ENCODE results near the gene LEF1.
"Not testable (repeated sequence)": the region's sequence is repeated elsewhere in the genome, so short reads cannot be mapped to it uniquely, and the experiment has no call there.

The LEF1 gene

DNA sequence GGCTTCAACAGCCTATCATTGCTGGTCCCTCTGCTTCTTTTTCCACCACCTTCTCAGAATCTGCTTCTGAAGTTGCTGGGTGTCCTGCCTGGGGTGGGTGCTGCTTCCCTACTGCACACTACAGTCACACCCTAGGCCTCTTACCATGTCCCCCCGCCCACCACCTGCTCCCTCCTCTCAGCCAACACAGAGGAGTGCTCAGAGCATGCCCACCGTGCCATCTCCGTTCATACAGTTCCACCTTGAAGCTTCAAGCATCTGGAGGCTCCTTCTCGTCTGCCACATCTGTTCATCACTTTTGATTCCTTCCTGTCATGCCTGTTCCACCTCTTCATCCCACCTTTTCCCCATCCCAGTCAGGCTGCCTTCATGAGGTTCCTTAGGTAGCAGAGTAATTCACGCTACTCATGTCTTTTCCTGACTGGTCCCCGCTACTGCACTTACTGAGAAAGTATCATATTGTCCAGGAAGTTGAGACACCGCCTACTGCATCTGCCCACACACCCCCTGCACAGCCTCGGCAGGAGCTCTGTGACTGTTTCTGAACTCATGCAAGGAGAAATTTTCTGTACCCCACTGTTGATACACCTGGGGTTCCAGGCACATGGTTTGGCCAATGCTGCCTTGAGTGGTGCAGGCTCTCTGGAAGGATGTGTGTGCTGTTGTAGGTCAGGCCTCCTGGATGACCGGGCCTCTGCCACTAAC lies 139.6 kb downstream of the LEF1 start:
- no peak for DNase-seq

DNA sequence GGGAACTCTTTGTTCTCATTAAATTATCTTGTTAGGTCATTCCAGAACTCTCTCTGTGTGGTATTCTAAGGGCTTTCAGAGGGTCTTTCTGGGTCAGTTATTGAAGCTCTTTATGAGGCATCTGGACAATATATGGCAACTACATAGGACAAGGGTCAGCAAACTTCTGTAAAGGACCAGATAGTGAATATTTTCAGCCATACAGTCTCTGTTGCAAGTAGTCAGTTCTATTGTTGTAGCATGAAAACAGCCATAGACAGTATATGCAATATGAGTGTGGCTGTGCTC lies 143.9 kb downstream of the LEF1 start:
- no peak for DNase-seq

DNA sequence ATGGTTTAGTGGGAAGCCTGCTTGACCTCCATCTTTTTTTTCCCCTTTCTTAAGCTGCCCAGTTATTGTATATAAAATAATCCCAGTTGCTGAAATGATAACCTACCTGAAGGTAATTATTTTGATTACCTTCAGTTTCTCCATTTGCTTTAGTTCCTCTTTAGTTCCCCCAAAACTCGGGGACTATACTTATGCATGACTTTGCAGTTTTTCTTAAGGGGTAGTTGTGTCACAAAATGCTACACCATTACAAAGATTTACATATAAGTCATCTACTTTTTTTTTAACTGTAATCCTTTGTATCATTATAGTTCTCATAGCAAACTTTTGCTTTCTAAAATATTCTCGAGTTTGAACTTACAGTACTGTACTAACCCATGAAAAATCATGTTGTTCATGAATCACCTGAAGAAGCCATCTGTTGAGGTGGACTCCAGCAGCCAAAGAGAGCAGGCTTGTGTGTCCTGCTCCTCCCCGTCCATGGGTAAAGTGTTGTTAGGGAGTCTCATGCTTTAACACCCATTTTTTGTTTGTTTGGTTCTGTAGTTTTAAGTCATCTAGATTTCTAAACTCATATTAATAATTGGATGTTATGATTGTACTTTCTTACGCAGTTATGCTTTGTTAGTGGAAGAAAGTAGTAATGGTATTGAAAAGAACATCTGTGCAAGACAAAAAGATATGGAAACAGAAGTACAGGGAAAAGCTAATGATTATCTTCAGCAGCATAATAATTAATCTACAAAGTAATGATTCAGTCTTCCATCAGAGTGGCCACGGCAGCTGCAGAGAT lies 144.5 kb downstream of the LEF1 start:
- DNase-seq = no peak

DNA sequence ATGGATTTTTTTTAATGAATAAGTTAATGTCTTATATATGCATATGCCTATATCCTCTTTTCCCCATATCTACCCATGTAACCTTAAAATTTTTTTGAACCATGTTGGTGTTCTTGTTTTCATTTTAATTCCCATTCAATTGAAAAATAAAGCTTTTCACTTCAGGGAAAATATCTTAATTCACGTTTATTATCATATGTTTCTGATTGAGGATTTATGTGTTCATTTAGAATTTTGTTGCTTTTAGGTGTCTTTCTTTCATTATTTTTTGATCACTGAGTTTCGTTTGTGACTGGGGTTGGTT lies 149.9 kb downstream of the LEF1 start:
- no peak for DNase-seq

DNA sequence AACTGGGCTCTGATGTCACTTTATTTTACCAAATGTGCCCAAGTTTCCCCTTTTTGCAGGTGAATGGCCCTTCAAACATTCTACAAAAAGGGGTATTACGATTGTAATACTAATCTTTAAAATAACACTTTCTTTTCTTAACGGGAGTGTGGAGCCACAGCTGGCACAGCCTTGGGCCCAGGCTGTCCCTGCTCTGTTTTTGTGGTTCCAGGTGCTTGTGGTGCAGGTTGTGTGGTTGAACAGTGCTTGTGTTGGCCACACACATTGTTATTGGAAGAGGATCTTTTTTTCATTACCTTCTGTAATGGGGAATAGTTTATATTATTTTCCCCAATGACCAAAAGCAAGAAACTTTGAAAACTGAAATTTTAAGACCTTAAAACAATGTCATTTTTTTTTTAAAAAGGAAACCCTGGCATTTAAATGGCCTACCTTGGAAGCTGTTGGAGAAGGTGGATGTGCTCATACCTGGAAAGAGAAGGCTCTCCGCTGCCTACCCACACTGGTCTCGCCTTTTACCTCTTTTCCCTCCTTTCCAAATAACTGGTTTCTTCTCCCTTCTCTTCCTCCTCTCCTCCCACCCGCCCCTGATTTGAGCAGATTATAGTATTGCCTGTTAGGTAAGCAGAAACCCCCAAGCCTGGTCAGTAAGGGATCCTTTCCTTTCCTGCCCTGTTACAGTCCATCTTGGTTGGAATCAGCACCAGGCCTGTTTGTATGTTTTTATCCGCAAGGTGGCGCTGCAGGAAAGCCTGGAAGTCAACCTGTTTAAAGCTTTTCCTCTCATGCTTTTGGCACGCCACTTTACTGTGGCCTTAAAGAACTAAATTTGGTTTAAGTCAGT lies 150.5 kb downstream of the LEF1 start:
- DNase-seq = peak; percentile 86

DNA sequence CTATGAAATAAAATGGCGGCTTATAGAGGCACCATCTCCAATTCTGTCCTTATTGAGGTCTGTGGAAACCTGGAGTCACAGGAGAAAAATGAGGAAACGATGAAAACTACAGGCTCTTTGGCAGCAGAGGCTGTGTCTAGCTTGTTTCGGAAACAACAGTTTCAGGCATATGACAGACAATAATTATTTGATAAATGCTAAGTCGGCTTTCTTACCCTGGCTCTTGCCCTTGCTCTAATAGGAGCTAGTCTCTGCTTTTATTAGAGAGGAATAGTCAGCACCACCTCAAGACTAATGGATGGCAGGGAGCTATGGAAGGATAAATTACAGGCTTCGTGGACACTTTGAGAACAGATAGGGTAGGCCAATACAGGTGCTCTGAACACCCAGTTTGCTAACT lies 154.8 kb downstream of the LEF1 start:
- DNase-seq = no peak

DNA sequence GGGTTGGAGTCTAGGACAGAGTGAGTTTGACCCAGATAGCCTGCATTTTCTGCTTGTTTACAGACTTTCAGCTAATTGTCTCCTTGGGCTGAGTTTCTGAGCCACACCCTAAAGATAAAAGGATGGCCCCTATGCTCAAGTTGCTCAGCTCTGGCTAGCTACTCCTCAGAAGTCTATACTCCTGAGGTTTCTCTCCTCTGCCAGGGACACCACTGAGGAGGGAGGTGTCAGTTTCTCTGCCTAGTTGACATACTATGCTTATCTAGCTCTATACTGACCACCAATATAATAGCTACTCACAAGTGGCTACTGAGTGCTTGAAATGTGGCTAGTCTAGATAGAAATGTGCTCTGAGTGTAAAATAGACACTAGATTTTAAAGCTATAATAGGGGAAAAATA lies 155.4 kb downstream of the LEF1 start:
- DNase-seq = no peak

DNA sequence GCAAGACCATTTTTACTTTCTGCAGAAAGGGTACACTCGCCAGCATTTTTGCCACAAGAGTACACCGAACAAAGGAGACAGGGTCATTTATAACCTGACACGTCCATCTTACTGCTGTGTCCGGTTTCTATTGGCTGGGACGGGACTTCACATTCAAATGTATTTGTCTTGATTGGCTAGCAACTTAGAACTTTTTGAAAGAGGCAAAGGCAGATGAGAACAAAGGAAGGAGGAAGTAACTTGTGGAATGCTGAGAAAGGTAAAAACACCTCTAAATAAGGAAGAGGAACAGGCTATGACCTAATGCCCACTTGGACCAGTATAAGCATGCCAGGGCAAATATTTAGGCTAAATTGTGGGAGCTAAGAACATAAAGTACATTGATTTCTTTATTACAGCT lies 156.3 kb downstream of the LEF1 start:
- not testable (repeated sequence) for DNase-seq

DNA sequence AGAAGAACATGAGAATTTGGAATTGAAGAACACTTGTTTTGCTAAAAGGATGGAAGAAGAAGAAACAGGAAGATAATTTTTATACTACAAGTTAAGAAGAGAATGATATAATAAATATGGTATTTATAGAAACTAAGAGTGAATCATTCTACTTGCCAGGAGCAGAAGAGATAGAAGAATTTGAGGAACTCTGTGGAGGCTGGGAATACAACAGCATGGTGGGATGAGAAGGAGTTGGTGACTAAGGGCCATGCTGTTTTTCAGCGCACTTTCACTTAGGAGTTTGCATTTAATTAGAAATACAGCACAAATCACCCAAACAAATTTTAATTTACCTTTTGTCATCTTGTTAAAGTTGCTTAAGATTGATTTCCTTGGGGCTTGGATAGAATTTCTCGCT lies 158.6 kb downstream of the LEF1 start:
- DNase-seq = no peak

DNA sequence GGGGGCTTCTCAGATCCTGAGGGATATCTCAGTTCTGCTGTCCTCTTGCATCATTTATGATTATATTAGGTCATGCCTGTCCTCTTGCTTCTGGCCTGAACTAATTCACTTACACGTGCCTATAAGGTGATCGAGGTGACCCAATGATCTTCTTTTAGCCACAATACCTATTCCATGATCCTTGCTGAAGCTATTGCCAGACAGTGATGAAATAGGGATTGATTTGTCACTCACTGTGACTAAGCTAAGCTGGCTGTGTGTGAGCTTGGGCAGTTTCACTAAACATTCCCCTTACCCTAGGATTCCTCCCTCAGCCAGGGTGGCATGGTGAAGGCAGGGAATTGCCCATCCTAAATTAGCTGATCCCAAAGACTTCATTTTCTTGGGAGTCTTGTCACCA lies 160.0 kb downstream of the LEF1 start:
- DNase-seq = no peak

DNA sequence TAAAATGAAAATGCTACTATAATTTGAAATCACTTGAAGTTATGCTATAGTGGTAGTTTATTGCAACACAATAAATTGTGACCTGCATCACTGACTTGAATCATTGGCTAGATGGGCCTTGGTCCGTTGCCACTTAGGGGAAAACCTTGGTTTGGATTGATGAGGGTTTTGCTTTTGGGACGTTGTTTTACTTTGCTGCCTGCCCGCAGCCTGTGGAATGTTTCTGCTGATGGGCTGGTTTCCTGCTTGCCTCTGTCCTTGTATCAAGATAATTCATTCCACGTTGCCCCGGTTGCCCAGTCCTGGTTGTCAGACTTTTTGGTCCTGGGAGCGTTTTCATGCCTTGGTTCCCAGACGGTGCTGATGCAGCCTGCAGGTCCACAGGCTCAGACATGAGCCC lies 160.7 kb downstream of the LEF1 start:
- no peak for DNase-seq

DNA sequence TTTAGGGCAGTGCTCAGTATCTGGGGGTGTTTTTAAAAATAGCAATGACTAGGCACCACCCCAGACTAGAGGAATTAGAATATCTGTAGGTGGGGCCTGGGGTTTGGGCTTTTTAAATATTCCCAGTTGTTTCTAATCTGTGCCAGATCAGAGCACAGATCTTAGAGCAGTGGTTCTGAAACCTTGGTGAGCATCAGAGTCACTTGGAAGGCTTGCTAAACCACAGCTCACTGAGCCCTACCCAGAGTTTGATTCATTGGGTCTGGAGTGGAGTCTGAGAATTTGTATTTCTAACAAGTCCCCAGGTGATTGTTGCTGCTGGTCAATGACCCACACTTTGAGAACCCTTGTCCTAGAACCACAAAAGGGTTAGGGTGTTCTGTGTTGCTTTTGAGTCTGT lies 162.4 kb downstream of the LEF1 start:
- no peak for DNase-seq

DNA sequence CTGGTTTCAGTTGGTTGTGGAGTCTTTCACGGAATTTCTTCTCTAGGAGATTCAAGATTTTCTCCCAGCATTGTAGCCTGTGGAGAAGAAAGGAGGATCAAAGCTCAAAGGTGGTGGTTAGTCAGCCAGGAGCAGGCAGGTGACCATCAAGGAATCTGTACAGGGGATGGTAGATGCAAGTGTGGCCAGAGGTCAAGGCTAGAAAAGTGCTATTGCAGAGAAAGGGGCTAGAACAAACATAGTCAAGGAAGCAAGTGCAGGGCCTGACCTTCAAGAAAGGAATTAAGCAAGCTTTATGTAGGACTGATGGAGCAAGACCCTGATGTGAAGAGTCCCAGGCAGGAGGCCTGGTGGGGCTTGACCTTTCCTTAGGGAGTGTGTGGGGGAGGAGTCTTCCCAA lies 162.9 kb downstream of the LEF1 start:
- DNase-seq = no peak

DNA sequence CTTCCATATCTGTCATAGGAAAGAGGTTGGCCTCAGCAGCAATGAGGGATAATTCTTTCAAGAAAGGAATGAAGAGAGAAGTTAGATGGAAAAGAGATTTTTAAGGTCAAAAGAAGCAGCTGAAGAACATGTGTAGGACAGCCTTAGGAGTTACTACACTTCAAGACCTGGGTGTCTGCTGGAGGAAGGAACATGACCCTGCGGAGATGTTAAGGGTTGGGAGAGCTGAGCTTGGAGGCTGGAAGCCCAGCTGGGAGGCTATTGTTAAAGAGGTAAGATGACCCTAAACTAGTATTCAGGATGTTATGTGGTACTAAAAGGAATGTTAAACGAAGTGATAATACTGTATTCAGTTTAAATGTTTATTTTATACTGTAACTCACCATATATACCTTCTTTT lies 164.1 kb downstream of the LEF1 start:
- no peak for DNase-seq

DNA sequence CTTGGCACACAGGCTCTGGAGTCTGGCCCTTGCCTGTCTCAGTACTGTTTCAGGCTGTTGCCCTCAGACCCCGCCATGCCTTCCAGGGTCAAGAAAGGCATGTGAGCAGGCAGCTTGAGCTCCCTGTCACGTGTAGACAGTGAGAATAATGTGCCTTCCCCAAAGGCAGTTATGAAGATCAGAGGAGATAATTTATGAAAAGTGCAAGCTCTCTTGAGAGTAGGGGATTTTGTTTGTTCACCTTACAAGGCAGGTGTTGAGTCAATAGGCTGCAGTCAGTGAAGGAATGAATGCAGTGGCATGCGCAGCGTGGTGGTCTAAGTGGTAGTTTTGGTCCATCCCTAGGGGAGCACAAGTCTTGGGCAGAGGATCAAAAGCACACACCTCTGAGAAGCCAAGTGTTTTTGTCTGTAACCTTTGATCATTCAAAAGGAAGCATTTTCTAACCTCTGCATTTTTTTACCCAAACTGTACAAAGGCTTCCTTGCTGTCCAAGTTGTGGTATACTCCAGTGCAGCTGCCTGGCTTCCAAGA lies 164.7 kb downstream of the LEF1 start:
- DNase-seq = no peak

DNA sequence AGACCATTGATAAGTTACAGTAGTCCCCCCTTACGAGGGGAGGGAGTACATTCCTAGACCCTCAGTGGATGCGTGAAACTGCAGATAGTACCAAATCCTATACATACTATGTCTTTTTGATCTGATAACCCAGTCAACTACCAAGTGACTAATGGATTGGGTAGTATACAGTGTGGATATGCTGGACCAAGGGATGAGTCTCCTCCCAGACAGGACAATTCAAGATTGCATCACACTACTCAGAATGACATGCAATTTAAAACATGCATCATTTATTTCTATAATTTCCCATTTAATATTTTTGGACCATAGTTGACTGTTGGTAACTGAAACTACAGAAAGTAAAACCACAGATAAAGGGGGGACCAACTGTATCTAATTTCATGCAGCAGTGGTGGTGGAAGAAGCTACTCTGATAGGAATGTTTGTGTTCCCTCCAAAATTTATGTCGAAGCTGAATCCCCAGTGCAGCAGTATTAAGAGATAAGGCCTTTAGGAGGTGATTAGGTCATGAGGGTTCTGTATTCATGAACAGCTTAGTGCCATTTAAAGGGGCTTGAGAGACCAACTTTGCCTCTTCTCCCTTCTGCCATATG lies 167.1 kb downstream of the LEF1 start:
- peak; percentile 53 for DNase-seq

DNA sequence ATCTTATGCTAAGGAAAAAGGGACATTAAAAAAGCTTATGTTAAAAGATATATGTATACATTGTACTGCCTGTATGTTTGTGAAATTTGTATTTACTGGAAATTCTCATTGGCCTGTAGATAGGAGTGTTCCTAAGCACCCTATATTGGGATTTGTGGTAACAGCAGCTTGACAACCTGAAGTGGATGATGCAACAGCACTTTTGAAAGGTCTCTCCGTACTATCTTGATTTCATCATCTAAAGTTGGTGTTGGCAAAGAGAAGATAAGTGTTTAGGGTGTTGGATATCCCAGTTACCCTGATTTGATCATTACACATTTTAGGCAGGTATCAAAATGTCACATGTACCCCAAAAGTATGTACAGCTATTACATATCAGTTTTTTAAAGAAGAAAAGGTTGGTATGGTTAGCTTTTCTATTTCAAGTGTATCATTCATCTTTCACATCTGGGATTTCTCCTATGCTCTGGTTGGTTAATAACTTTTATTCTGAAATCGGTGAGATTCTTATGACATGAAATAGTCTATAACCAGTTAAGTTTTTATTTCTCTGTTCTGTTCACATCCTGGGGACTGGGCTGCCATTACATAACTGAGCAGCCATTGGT lies 168.7 kb downstream of the LEF1 start:
- DNase-seq = peak; percentile 37

DNA sequence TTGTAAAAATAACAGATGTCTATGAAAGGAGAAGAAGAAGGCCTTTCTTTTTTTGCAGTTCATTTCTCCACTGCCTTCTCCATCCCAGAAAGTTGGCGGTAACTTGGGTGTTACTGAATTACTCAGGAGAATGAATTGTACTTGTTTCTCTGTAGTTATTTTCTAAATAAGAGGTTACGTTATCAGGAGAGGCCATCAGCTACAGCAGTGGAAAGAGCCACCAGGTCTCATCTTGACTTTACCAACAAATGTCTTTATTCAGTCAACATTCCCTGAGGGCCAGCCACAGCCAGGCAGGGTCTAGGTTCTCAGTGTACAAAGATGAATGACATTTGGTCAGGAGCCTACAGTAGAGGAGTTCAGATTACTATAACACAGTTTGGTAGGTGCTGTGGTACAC lies 170.9 kb downstream of the LEF1 start:
- DNase-seq = no peak

Measured in OCI-M1 (cell line).